CD4-positive, alpha-beta T cell treated with Interleukin-12 subunit alpha and Interleukin-12 subunit beta, for 1 hour (primary cell): ENCODE results near the gene PPM1F.

ENCODE experiments used
- DNase-seq: peaks from one replicate; pipeline ENCODE4 v3.0.0-alpha.2; 2020

Gene PPM1F

DNA sequence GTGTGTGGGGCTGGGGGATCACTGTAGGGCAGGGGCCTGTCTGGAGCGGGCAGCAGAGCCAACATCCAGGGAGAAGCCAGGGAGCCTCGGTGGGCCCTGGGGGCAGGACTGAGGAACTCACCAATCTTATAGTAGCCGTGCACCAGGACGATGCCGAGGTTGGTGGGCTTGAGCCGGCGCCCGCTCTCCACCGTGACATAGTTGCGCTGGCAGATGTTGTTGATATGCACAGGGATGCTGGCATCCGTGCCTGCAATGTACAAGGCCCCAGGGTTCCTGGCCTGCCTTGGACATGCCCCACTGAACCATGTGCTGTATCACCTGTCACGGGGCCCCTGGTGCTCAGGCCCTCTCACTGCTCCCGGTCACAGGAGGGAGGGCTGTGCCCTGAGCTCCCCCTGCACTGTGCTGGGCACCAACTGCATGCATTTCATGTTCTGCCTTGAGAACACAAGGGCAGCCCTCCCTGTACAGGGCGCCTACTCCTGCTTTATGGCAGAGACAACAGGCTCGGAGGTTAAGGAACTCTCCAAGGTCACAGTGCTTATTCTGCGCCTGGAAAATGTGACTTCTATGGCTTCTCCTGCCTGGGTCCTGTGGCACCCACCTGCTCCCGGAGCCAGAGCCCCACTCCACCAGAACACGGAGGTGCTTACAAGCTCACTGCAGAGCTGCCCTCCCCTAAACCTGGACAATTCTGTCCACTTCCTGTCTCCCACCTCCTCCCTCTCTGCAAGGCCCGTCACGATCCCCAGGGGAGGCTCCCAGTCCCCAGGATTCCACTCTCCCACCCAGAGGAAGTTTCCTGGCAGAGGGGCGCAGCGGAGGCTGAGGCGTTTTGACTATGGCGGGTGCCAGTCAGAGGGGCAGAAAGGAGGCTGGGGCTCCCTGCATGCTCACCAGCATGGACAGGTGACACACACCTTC is 7.8 kb upstream of the PPM1F start:
- DNase-seq: no peak

- no peak for DNase-seq
These were observed 6.8 kb upstream of the PPM1F start for GRCh38 chr22:21959274-21960074.

DNA sequence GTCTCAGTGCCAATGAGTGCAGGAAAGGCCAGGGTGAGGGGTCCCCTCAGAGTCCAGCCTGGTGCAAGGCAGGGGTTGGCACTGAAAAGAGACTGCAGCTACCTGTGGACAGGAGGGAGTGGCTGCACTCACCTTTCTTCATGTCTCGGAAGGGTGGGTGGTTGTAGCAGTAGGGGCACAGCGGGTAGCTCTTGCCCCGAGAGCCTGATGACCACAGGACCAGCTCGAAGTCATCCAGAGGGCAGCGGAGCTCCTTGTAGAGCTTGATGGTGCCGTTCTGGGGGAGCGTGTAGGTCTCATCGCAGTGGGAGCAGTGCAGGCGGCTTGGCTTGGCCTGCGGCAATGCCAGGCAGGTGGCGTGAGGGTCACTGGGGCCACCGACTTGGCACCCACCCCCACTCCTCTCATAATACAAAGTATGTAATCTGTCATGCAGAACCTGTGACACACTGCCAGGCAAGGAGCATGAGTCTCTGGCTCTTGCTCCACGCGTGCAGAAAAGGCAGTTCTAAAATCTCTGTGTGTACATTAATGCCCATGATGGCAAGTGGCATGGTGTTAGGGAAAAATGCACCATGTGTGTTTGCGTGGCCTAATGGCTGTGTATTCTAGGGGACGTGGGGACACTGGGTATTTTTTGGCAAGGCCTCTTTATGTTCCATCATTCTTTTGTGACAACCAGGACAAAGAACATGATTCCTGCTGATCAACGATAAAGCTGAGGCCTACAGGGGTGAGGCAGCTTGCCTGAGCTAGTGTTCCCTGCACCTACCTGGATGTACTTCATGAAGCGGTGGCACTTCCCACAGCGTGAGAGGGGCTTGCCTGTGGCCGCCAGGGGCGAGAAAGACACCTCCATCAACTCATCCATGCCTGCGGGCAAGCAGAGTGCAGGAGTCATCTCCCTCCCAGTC is 6.0 kb upstream of the PPM1F start:
- no peak for DNase-seq

- DNase-seq: no peak
These were observed 650 bp downstream of the PPM1F start for GRCh38 chr22:21951931-21952465.

GRCh38 chr22:21951062-21951461 is 1.6 kb downstream of the PPM1F start:
- no peak for DNase-seq

GRCh38 chr22:21949948-21950347 is 2.7 kb downstream of the PPM1F start:
- no peak for DNase-seq

GRCh38 chr22:21949569-21949918 is 3.1 kb downstream of the PPM1F start:
- no peak for DNase-seq

DNA sequence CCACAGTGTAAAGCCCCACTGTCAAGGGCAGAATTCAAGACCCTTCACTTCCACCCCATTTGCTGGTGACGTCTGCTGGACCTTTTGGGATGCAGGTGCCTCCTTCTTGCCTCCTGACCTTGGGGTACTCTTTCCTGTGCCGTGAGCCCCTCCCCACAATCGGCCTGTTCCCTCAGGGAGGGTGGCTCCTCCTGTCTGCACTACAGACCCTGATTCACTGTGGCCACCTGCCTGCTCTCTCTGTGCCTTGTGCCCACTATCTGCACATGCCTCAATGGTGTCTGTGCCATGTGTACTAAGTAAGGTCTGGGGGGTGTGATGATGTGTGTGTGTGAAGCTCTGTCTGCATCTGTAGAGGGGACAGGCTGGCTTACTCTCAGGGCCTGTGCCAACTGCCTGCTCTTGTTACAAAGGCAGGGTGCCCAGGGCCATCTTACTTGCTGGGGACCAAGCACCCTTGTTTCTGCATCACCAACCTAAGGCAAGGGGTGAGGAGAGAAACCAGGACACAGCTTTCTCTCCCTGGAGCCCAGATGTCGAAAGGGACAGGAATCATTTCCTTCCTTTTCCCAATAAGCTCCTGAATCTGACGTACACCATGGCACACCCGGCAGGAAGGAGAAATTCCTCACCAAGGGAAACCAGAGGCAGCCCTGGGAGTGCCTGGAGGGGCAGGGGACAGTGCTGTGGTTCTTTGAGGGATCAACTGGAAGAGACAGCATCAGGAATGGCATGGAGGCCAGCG is 3.7 kb downstream of the PPM1F start:
- no peak for DNase-seq

DNA sequence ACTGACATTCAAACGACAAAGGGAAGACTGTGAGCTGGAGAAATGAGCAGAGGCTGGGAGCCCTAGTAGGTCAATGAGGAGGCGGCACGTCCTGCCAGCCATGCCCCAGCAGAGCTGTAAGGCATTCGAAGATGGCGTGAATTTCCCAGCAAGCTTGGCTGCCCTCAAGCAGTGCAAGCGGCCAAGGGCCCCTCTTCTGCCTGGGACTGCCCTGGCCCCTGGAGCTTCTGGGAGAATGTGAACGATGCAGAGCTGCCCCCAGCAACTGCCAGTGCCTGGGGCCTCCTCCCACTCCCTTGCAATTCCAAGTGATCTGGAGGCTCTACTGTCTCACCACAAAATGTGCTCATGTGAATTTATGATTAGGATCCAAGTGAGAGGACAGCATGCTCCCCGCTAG is 4.3 kb downstream of the PPM1F start:
- DNase-seq: no peak

- no peak for DNase-seq
These were observed 5.3 kb downstream of the PPM1F start for GRCh38 chr22:21947040-21948014.

DNA sequence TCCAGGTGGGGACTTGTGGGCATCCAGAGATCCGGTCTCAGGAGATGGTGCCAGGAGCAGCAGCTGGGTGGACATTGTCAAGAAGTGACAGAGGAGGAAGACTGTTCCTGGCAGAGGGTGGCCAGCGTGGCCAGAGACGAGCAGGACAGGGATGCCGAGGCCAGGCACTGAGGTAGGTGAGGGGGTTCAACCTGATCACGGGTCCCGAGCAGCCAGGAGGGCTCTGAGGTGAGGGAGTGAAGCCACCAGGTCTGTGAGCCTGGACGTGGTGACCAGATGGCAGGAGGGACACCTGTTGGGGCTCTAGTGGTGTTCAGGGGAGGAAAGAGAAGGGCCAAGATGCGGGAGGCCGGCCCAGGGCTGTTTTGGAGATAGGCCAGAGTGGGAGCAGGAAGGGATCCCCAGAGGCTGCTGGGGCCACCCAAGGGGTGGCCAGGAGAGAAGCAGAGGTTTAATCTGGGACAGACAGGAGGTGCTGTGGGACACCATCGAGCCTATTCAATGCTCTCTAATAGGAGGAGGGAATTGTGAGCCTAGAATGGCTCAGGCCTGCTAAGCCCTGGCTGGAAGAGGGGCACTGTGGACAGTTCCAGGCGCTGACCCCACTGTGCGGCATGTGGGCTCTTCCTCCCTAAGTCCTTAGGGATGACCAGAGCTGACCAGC is 6.3 kb downstream of the PPM1F start:
- no peak for DNase-seq

DNA sequence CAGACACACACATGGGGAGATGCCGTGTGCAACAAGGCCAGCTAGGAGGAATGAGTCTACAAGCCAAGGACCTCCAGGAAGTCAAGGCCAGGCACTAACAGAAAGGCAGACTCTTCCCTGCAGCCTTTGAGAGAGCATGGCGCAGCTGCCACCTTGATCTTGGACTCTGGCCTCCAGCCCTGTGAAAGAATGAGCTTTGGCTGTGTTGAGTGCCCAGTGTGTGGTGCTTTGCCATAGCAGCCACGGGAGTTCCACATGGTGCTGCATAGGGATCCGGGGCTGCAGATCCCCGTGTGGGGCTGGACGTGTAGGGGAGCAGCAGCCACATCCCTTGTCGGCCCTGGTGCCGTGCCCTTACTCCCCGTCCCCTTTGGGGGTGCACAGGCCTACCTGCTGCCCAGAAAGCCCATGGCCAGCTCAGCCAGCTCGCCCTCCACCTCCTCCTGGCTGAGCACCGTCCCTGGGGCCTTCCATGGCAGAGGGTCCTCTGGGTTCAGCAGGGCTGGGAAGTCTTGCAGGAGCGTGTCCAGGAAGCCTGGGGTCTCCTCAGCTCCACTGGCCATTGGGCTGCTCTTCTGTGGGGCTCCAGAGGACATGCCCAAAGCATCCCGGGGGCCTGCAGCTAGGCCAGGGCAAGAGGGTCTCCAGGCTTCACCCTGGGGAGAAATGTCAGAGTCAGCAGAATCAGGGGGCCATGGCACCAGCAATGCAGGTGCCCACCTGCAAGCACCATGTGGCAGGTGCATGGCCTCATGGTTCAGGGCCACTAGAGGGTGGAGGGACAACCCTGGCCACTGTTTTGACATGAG is 7.0 kb downstream of the PPM1F start:
- no peak for DNase-seq

- no peak for DNase-seq
These were observed 7.8 kb downstream of the PPM1F start for GRCh38 chr22:21944871-21945270.

DNA sequence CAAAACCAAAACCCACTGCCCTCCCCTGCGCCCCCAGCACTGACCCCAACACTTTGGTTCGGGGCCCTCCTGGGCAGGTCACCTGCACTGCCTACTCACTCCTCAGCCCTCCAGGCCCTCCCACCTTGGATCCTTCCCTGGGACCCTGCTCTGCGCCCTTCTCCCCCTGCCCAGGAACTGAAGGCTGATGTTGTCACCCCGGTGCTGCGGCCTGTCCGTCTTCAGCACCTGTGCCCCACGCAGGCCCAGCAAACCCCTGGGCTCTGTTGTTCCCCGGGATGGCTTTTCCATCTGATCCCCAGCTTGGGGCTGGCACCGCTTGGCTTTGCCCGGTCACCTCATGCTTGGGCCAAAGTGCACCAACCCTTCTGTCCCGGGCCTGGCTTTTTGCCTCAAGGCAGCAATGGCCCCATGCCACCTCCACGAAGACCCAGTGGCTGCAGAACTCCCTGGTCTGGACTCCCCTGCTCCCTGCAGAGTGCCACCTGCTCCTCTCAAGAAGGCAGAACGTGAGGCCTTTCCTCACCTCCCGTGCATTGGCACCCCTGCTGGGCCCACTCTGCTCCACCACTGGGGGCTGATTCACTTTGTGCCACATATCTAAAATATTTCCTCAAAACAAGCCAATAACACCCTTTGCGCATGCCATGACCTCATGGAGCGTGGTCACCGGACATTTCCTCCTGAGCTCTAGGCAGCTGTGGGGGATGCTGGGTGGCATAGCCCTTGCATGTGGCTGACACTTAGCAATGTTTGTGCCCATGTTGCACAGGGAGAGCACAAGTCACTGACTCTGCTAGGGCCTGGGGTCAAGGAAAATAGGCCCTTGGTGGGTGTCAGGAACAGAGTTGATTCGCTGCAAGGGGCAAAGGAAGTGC is 8.8 kb downstream of the PPM1F start:
- no peak for DNase-seq

- peak; percentile 19 for DNase-seq
These were observed 10.0 kb downstream of the PPM1F start for GRCh38 chr22:21942407-21943343.

GRCh38 chr22:21941921-21942320 is 10.7 kb downstream of the PPM1F start:
- no peak for DNase-seq

- no peak for DNase-seq
These were observed 12.1 kb downstream of the PPM1F start for GRCh38 chr22:21940521-21940920.
